Measurements from ENCODE around the gene MPND.

The MPND gene

DNA sequence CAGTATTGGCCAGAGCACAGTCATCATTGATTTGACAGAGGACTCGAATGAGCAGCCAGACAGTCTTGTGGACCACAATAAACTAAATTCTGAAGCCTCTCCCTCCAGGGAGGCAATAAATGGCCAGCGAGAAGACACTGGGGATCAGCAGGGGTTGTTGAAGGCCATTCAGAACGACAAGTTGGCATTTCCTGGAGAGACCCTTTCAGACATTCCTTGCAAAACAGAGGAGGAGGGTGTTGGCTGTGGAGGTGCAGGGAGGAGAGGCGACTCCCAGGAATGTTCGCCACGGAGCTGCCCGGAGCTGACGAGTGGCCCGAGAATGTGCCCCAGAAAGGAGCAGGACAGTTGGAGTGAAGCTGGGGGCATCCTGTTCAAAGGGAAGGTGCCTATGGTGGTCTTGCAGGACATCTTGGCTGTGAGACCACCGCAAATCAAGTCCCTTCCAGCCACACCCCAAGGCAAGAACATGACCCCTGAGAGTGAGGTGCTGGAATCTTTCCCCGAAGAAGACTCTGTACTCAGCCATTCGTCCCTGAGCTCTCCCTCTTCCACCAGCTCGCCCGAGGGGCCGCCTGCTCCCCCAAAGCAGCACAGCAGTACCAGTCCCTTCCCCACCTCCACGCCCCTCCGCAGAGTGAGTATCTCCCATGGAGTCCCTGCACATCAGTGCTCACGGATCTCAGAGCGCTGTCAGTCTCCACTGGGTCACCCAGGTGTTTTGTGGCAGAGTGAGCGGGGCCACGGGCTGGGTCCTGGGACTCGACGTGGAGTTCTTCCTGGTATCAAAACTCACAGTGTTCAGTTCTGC is 66.0 kb downstream of the MPND start:
- no peak for DNase-seq
